Omental fat pad (tissue), 4 donors: ENCODE results near the gene NPPC. TPM values are rescaled to one million over a fixed set of nuclear protein-coding genes. Genes with fewer than 3 reads are reported as not detected.

ENCODE experiments used
- ATAC-seq: fragments of 150-250 bp; one replicate; pipeline ENCODE4 v1.9.1; 2016; ENCODE audit warnings: mild to moderate bottlenecking, moderate library complexity; ENCODE audit not compliant: low FRiP score
- DNase-seq: peaks from one replicate; pipeline ENCODE4 v3.0.0-alpha.2; 2019; ENCODE audit warnings: low spot score
- total RNA-seq, 4 donors: library from RNA; depleted of rRNA; stranded (reverse); fragments of >200 nt; gene quantifications; one replicate each; pipeline ENCODE4 v1.1.0, GENCODE V29; 2016
- TF ChIP-seq, protein P1 (sequence below), 3 donors: fragments of 450-650 bp; IDR thresholded peaks; one replicate each; pipeline ENCODE4 v1.5.1; 2016 to 2017; ENCODE audit warnings: antibody characterized with exemption in 3 of 3, mild to moderate bottlenecking in 3 of 3, moderate library complexity in 2 of 3

Gene NPPC, protein sequence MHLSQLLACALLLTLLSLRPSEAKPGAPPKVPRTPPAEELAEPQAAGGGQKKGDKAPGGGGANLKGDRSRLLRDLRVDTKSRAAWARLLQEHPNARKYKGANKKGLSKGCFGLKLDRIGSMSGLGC
- not detected for total RNA-seq

DNA sequence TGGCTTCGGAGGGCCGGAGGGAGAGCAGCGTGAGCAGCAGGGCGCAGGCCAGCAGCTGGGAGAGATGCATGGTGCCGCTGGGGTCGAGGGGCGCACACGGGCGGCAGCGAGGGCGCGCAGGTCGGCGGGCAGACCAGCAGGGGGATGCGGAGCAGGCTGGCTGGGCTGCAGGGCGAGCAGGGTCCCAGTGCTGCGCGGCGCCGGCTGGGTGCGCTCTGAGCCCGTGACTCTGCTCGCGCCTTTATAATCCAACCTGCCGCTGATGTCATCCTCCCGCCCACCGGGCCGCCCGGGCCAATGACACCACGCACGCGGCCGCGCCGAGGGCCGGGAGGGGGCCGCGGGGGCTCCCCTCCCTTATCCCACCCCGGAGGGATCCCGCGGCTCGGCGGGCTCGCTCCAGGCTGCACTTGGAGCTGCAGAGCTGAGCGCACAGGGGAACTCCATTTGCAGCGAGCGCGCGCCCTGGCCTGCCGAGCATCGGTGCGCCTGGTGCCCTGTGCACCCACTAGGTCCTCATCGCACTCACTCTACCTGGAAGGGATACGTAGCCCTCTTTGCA is at the start of gene NPPC:
NPPC (minus strand) TSS at position 217 of the 562 bp plus-strand sequence; CDS start at position 70, 147 bp downstream.
- TF ChIP-seq, protein P1, sequence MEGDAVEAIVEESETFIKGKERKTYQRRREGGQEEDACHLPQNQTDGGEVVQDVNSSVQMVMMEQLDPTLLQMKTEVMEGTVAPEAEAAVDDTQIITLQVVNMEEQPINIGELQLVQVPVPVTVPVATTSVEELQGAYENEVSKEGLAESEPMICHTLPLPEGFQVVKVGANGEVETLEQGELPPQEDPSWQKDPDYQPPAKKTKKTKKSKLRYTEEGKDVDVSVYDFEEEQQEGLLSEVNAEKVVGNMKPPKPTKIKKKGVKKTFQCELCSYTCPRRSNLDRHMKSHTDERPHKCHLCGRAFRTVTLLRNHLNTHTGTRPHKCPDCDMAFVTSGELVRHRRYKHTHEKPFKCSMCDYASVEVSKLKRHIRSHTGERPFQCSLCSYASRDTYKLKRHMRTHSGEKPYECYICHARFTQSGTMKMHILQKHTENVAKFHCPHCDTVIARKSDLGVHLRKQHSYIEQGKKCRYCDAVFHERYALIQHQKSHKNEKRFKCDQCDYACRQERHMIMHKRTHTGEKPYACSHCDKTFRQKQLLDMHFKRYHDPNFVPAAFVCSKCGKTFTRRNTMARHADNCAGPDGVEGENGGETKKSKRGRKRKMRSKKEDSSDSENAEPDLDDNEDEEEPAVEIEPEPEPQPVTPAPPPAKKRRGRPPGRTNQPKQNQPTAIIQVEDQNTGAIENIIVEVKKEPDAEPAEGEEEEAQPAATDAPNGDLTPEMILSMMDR (IDR thresholded peaks at IDR 0.05), result no peak
- no peak for ATAC-seq
- no peak for DNase-seq

DNA sequence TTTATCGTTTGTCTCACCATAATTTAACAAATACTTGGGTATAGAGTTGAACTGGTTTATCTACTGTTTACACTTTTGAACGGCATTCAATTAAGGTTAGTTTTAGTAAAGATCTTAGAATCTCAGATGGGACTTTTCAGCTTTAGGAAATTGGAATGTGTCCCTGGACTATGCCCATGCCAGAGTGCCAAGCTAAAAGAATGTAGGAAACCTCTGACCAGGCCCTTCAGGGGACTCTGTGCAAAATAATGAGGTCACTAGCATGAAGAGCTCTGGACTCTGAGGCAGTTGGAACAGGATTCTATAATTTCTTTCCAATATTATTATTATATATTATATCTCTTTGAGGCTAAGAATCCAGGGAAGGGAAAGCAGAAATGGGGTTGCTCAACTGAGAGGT is 48.8 kb upstream of the NPPC start:
- DNase-seq (no peak), ATAC-seq (no peak)
- TF ChIP-seq, protein P1 (IDR thresholded peaks at IDR 0.05), result no peak

DNA sequence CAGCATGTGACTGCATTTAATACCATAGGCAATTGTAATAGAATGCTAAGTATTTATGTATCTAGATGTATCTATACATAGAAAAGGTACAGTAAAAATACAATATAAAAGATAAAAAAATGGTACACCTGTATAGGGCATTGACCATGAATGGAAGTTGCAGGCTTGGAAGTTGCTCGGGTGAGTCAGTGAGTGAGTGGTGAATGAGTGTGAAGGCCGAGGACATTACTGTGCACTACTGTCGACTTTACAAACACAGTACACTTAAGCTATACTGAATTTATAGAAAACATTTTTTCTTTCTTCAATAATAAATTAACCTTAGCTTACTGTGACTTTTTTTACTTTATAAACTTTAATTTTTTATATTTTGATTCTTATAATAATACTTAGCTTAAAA is 44.3 kb upstream of the NPPC start:
- no peak for ATAC-seq
- DNase-seq, result no peak
- TF ChIP-seq, protein P1 (IDR thresholded peaks at IDR 0.05), result no peak

DNA sequence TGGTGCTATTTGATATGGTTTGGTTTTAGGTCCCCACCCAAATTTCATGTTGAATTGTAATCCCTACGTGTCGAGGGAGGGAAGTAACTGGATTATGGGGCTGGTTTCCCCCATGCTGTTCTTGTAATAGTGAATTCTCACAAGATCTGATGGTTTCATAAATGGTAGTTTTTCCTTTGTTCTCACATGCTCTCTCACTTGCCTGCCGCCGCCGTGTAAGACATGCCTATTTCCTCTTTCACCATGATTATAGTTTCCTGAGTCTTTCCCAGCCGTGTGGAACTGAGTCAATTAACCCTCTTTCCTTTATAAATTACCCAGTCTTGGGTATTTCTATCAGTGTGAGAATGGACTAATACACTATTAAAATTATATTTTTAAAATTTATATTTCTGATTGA is 42.6 kb upstream of the NPPC start:
- no peak for DNase-seq
- ATAC-seq, result no peak
- TF ChIP-seq, protein P1 (IDR thresholded peaks at IDR 0.05), result no peak

DNA sequence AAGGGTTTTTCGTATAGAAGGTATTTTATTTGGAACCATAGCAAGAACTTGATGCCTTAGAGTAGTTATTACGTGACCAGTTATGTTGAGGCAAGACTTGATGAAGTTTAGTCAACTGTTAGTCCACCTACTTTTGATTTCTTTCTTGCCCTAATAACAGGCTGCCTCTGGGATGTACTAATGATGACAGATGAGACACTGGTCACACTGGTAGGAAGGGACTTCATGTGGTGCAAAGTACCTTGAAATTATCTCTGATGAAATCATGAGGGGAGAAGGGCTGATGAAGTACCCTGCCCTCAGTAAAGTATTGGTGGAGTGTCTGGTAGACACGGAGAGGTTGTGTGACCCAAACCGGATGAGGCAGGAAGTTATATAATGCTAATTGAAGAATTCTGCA is 40.7 kb upstream of the NPPC start:
- TF ChIP-seq, protein P1 (IDR thresholded peaks at IDR 0.05), result no peak
- DNase-seq (no peak), ATAC-seq (no peak)

DNA sequence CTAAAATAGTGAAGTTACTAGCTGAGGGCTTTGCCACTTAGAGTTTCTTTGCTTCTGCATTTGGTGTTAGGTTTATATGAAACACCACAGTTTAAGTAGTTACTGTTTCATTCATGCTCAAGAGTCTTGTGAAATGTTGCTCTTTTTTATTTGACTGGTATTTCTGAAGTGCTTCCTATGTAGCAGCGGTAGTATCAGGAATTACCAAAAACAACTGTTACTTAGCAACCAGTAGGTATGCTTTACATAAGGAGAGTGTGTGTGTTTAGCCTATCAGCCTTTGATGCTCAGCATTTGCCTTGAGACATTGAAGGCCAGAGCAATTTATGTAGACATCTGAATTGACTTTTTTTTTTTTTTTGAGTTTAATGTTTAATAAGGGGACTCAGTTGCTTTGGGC is 38.9 kb upstream of the NPPC start:
- DNase-seq (no peak), ATAC-seq (no peak)
- TF ChIP-seq, protein P1 (IDR thresholded peaks at IDR 0.05), result no peak
